ENCODE results near the gene GPC6.
"Not testable (repeated sequence)": the region's sequence is repeated elsewhere in the genome, so short reads cannot be mapped to it uniquely, and the experiment has no call there.

GPC6 gene

DNA sequence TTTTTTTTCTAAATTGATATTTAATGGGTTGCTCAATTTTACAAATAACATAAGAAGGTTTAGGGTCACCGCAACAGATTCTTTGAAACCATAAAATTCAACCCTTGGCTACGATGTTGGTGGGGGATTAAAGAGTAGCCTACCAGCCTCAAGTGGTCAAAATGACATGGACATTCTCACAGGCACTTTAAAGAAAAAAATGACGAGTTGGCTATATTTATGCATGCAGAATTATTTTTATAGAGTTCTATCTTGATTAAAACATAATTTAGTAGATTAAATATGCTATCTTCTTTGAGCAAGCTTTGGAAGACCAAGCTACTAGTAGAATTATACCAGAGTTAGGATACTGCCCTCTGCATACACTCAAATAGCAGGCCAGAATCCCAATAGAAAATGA lies 959.9 kb downstream of the GPC6 start:
- DNase-seq, result no peak

DNA sequence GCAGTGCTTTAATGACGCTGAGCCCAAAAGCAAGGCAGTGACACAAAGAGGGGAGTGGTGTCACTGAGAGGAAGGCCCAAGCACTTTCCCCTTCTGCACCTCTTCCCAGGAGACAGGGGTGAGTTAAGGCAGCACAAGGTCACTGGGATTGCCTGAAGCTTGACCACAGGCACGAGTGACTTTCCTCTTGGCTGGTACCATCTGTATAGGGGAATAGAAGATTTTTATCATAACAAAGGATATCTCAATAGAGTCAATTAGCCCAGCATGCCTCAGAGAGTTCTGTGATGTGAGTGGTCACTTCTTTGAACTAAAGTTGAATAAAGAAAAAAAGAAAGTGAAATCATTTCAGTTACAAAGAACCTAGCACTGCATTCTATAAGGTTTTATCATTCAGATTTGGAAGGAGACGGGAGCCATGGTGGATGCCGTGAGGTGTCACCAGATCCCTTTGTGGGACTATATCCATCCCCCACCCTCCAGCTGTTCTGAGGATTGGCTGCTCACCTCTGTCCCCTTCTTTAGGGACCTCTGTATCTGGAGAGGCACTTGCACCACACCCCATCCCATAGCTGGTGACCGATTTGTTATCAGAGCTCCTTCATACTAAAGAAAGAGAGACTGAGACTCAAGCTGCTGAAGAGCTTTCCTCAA lies 961.7 kb downstream of the GPC6 start:
- no peak for DNase-seq

GRCh38 chr13:94192431-94192975 lies 965.9 kb downstream of the GPC6 start:
- DNase-seq, result peak; percentile 30 to 60 (median 49)

DNA sequence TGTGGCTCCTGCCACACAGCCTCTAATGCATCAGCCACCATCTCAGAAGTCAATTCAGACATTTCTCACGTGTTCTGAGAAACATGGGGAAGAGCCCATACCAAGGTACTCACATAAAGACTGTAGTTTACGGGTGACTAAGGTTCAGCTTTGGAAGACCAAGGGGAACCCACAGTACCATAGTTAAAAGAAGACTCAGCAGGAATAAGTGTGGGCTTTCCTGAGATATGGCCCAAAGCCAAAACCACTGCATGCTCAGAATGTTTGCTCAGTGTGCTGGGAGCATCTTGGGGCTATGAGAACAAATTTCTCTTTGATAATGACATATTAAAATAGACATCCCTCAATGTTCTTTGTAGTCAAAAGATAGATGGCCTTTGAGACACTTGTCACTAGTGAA lies 969.1 kb downstream of the GPC6 start:
- DNase-seq, result peak in 2 of 3 experiments; percentile 64 to 78

- DNase-seq, result no peak
These were observed 969.8 kb downstream of the GPC6 start for GRCh38 chr13:94196413-94196812.

DNA sequence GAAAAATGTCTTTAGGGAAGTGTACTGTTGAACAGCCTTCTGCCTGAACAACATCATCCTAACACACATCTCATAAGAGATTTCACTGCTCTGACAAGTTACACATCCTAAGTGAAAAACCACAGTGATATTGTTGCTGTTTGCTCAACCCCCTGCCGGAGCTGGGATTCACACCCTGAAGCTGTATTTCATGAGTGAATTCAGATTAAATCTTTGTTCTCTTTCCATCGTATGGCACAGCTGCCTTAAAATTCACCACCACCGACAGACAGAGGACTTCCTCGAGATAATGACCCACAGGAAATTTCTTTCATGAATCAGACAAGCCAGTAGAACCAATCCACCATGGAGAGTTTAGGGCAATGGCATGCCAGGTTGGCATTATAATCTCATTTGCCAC lies 972.1 kb downstream of the GPC6 start:
- peak in 2 of 3 experiments; percentile 26 to 62 for DNase-seq

- no peak for DNase-seq
These were observed 972.5 kb downstream of the GPC6 start for GRCh38 chr13:94199135-94199534.

GRCh38 chr13:94201022-94201421 lies 974.4 kb downstream of the GPC6 start:
- no peak for DNase-seq

DNA sequence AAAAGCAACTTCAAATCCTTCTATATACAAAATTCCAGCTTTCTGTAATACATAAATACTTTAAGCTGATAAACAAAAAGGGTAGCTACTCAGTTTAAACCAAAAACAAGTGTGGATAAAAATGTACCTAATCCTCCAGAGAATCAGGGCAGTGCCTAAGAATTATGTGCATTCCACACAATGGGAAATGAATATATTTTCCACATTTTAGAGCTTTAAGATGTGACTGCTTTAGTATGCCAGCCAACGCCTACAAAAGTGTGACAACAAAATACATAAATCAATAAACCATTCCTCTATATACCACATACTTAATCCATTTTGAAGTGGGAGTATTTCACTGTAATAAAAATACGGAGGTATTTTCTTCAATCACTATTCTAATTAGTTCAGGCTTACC lies 977.6 kb downstream of the GPC6 start:
- no peak for DNase-seq

GRCh38 chr13:94204946-94205345 lies 978.3 kb downstream of the GPC6 start:
- DNase-seq, result no peak

DNA sequence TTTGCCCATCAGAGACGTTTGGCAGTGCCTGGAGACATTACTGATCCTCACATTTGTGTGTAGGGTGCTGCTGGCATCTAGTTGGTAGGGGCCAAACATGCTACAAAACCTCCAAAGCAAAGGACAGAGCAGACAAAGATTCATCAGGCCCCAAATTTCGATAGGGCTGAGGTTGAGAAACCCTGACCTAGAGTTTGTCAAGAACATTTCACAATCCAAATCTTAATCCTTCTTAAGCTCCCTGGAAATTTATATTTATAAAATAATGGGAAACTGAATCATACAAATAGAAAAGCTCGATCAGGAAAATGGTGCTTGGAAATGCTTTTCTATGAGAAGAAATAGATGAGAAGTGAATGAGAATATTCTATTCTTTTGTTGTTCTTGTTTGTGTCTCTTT lies 979.3 kb downstream of the GPC6 start:
- no peak for DNase-seq

GRCh38 chr13:94209117-94209516 lies 982.5 kb downstream of the GPC6 start:
- peak; percentile 32 to 95 (median 54) for DNase-seq

DNA sequence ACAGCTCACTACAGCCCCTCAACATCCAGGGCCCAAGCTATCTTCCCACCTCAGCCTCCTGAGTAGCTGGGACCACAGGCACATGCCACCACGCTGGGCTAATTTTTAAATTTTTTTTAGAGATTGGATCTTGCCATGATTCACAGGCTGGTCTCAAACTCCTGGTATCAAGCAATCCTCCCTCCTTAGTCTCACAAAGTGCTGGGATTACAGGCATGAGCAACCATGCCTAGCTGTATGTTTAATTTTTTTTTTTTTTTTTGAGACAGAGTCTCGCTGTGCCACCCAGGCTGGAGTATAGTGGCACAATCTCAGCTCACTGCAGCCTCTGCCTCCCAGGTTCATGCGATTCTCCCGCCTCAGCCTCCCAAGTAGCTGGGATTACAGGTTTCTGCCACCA lies 983.3 kb downstream of the GPC6 start:
- not testable (repeated sequence) for DNase-seq

DNA sequence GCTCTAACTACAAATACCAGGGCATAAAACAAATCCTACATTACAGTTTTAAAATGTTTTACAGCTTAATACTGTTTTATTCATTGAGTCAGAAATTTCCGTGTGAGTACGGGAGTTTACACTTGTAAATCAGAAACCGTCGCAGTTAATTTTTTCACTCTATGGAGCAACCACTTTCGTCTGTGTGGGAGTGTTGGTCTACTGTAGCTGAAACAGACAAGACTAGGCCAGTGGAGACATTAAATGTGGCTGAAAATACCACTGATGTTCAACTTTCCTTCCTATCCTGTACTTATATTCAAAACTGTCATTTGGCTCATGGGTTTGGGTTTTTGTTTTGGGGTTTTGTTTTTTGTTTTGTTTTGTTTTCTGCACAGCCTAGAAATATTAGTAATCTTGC lies 984.2 kb downstream of the GPC6 start:
- peak in 1 of 3 experiments; percentile 40 for DNase-seq

DNA sequence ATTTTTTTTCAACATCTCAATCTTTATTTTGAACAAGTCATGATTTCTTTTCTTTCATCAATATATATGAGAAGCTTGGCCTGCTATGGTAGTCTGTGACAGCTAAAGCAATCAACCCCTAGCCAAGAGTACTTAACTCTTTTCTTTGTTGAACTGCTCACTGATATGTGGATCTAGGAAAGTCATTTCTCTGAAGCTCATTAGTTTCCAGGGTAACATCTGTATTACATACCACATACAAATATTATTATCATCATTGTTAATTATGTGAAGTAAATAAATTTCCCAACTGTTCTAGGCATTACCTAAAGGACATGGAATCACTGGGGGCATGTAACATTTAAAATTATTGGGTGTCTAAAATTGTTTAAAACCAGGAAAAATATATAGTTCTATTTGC lies 985.6 kb downstream of the GPC6 start:
- DNase-seq, result peak in 1 of 3 experiments; percentile 28

DNA sequence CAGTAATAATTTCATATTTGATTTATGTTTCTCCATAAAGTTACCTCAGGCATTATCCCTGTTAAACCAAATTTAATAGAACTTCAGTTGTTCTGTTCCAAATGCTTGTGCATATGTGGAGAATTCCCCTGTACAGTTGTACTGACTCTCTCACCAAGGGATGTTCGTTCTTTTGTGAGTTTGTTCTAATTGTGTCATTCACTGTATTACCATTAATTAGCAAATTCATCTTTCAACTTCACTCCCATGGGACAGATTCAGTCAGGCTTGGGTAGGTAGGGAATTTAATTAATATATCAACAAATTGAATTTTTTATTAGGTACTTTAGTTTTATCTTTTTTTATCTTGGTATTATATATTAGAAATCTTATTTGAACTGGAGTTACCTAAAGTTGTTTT lies 987.5 kb downstream of the GPC6 start:
- no peak for DNase-seq

- no peak for DNase-seq
These were observed 988.4 kb downstream of the GPC6 start for GRCh38 chr13:94214975-94215374.

- no peak for DNase-seq
These were observed 989.9 kb downstream of the GPC6 start for GRCh38 chr13:94216476-94216875.

GRCh38 chr13:94217370-94217769 lies 990.8 kb downstream of the GPC6 start:
- no peak for DNase-seq

DNA sequence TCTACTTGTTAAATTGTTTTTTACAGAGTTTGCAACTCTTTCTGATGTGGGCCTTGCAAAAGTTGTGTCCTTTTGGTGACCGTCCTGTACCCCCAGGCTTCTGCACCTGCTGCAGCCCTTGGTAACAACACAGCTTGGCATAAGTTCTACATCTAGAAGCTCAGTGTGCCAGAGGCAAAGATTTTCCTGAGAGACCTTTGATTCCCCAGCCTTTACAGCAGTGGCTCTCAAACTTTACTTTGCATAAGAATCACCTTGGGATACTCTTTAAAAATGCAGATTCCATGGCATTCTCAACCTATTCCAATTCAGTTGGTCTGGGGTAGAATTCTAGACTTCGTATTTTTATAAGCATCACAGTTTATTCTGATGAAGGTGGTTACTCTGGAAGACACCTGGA lies 991.9 kb downstream of the GPC6 start:
- DNase-seq, result no peak

GRCh38 chr13:94218951-94219350 lies 992.3 kb downstream of the GPC6 start:
- DNase-seq, result no peak

DNA sequence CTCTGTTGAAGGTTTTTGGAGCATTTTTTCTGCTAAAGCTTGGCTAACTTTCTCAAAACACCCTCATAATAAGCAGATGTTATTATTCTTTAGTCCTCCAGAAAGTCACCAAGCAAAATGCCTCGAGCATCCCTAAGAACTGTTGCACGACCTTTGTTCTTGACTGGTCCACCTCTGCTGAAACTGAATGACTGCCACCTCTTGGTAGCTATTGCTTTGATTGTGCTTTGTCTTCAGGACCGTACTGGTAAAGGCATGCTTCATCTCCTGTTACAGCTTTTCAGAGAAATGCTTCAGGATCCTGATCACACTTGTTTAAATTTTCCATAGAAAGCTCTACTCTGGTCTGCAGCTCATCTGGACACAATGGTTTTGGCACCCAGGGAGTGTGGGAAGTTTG lies 998.1 kb downstream of the GPC6 start:
- peak in 1 of 3 experiments; percentile 23 for DNase-seq

DNA sequence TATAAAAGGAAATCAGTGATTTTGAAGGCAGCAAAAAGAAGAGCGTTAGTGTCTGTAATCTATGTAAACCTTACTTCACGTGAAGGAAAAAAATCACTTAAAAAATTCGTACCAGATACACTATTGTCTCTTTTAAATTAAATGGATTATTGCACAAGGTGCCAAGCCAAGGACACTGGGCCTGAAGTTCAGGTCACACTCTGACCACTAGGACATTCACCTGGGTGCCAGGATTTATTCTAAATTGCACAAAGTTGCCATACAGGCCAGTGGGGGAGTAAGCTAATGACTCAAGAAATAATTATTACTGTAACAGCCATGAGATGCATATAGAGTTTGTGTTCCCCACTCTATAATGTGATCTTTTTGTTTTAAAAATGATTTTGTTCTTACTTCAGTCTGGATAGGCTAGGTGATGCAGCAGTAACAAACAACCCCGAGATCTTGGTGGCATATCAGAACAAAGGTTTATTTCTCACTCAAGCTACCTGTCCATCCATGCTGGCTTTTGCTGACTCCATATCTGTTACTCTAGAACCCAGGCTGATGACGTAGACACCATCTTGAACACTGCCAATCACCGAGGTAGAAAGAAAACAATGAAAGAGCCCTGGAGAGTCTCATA lies 1000.8 kb downstream of the GPC6 start:
- DNase-seq, result no peak

DNA sequence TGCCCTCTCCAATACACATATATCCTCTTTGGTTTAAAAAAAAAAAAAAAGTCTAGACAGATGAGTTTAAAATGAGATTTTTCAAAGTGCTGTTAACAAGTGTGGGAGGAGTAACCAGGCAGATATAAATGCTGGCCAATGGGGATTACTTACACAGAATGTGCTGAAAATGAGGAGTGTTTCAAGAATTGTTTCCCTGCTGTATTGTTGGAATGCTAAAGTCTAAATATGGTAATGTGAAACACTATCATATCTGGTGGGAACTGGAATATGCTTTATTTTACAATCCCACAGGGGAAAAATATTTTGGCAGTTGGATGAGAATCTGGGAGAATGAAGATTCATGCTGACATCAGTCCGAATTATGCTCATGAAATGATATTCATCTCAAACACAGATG lies 1002.2 kb downstream of the GPC6 start:
- DNase-seq, result no peak
